ENCODE data around the gene GPR15LG.

- TF ChIP-seq EP300 (IDR thresholded peaks at IDR 0.05): no peak
- TF ChIP-seq POLR2A (IDR thresholded peaks at IDR 0.05): no peak
Measured at GRCh38 chr10:84159076-84159685, 14.4 kb upstream of the GPR15LG start.

All from suprapubic skin (tissue), 2 donors.